ENCODE data around the gene EGLN3.
"Not testable (repeated sequence)": the region's sequence is repeated elsewhere in the genome, so short reads cannot be mapped to it uniquely, and the experiment has no call there.

Gene EGLN3

DNA sequence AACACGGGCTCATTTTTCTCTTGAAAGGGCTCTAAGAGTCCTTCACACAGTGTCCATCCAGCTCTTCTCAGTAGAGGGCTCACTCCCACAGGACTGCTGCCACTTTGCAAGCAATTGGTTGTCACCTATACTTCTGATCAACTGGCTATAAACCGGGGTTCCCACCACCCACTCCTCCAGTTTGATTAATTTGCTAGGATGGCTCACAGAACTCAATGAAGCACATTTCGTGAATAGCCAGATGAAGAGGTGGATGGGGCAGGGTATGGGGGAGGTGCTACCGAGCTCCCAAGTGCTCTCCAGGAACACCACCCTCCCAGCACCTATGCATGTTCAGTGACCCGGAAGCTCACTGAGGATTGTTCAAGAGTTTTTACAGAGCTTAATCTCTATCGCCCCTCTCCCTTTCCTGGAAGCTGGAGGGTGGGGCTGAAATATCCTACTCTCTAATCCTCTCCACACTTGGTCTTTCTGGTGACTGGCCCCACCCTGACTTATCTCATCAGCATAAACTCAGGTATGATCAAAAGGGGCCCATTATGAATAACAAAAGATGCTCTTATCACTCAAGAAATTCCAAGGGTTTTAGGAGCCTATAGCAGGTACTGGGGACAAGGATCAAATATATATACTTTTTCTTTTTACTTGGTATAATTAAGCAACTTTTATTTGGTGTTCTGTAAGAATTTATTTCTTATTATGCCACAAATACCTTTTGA, 13.9 kb upstream of the EGLN3 start:
- DNase-seq: peak in 5 of 42 donors; percentile 32 to 56 (median 40)
- intact Hi-C loops (cut with DNase I): no loop called here

GRCh38 chr14:33963892-33964291, 13.0 kb upstream of the EGLN3 start:
- peak in 1 of 42 donors; percentile 21 for DNase-seq
- intact Hi-C loops (cut with DNase I): no loop called here

DNA sequence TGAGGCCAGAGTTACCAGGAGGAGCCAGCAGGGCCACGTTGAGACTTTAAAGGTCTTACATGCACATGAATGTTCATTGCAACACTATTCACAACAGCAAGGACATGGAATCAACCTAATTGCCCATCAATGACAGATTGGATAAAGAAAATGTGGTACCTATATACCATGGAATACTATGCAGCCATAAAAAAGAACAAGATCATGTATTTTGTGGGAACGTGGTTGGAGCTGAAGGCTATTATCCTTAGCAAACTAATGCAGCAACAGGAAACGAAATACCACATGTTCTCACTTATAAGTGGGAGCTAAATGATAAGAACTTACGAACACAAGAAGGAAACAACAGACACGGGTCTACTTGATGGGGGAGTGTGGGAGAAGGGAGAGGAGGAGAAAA, 11.6 kb upstream of the EGLN3 start:
- peak in 1 of 42 donors; percentile 14 for DNase-seq
- intact Hi-C loops (cut with DNase I): not testable (repeated sequence)

DNA sequence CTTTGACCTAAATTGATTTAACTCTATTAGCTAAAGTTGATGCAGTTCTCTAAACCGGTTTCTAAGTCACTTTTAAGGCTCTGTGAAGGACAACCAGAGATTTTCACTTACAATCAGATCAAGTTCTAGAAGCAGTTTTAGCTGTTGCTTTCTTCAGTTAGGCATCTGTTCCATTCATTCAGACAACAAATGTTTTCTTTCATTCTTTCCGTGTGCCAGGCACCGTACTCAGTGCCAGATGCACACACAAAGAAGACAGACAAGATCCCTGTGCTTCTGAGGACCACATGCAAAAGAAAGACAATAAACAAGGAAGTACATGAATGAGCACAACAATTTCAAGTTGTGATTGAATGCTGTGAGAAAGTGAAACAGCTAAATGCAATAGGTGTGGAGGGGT, 11.1 kb upstream of the EGLN3 start:
- intact Hi-C loops (cut with DNase I): no loop called here
- peak in 13 of 42 donors; percentile 32 to 77 (median 51) for DNase-seq

DNA sequence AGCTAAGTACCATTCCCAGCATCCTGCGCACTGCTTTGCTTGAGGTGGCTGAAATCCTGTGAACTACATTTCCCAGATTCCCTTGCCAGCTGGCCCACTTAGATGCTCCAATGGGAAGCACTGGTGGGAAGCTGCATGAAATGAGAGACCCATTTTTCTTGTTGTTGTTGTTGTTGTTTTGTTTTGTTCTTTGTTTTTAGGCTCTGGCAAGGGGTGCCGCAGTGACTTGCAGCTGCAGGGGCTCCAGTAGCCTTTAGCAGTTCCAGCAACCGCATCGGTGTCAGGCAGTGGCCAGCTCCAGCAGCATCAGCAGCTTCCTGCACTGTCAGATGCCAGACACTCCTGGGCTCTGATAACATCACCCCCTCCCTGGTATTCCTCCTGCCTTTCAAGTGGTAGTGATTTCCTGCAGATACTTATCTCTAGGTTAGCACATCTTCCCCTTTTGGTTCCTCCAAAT, 8.8 kb upstream of the EGLN3 start:
- intact Hi-C loops (cut with DNase I): loop anchor here (10.0 kb wide), 2 partner anchors 55 to 135 kb away; no protein-coding TSS in a partner anchor
- DNase-seq: peak; percentile 29 to 87 (median 69)

DNA sequence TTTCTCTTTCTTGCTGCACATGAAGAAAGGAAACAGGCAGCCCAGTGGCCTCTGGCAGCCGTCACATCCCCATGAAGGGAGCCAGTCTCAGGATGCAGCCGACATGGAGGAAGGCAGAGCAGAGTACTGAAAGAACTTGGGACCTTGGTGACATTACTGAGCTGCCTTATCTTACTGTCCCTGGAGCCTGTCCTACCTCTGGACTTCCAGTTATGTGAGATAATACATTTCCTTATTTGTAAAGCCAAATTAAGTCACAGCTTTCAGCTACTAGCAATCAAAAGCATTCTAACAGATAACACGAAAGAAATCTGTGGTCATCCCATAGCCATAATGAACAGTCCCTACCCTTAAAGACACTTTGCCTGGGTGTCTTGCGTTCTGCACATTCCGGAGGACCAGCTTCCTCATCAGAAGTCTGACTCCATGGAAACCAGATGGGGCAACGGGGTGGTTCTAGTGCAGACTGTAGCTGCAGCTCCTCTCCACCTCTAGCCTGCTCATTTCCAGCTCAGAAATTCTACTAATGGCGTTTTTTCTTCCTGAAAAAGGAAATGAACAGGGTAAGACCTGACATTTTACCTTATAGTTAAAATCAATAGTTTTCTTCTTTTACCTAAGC, 7.8 kb upstream of the EGLN3 start:
- intact Hi-C loops (cut with DNase I): loop anchor here (10.0 kb wide), 2 partner anchors 56 to 136 kb away; no protein-coding TSS in a partner anchor
- peak in 1 of 42 donors; percentile 43 for DNase-seq

GRCh38 chr14:33957993-33958392, 7.1 kb upstream of the EGLN3 start:
- DNase-seq: peak in 1 of 42 donors; percentile 7
- intact Hi-C loops (cut with DNase I): loop anchor here (10.0 kb wide), 2 partner anchors 57 to 137 kb away; no protein-coding TSS in a partner anchor

DNA sequence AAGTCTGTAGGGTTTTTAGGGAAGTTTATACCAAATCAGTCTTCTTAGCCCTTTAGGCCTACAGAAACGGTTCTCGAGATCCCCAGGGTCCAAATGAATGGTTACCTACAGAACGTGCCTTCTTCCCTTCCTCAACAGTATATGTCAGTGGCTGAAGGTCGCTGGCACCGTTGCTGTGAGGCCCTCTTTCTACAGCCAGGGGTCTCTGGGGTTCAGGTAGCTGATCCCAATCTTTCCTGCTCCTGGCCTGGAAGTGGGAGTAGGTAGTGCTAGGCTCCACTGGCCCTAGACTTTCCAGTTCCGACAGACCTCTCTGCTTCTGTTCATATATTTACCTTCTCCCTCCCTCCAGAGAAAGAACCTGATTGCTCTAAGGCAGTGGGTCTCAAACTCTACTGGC, 6.4 kb upstream of the EGLN3 start:
- intact Hi-C loops (cut with DNase I): loop anchor here (10.0 kb wide), 2 partner anchors 58 to 138 kb away; no protein-coding TSS in a partner anchor
- no peak for DNase-seq

DNA sequence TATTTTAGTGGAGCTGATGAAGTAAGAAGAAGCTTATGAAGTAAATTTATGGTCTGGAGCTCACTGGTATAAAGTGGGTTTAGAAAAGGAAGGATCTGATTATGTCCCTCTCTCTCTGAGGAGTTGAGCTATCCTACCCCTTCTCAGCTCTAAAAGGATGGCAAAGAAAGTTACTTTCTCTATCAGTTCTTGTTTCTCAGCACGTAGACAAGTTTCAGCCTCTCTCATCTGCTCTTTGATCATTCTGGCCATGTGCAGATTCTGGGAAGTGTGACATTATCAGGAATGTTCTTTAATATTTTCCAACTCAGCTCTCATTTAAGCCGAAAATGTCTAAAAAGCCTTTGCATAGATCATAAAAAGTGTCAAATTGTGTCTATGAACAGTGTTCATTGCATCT, 5.8 kb upstream of the EGLN3 start:
- intact Hi-C loops (cut with DNase I): loop anchor here (10.0 kb wide), 2 partner anchors 58 to 138 kb away; no protein-coding TSS in a partner anchor
- DNase-seq: peak in 1 of 42 donors; percentile 29

- intact Hi-C loops (cut with DNase I): loop anchor here (5.0 to 10.0 kb wide), 3 partner anchors 61 to 141 kb away; no protein-coding TSS in a partner anchor
- no peak for DNase-seq
Measured at GRCh38 chr14:33954016-33954598, 3.2 kb upstream of the EGLN3 start.

- intact Hi-C loops (cut with DNase I): loop anchor here (5.0 to 10.0 kb wide), 3 partner anchors 62 to 142 kb away; no protein-coding TSS in a partner anchor
- no peak for DNase-seq
Measured at GRCh38 chr14:33952541-33952940, 1.7 kb upstream of the EGLN3 start.

DNA sequence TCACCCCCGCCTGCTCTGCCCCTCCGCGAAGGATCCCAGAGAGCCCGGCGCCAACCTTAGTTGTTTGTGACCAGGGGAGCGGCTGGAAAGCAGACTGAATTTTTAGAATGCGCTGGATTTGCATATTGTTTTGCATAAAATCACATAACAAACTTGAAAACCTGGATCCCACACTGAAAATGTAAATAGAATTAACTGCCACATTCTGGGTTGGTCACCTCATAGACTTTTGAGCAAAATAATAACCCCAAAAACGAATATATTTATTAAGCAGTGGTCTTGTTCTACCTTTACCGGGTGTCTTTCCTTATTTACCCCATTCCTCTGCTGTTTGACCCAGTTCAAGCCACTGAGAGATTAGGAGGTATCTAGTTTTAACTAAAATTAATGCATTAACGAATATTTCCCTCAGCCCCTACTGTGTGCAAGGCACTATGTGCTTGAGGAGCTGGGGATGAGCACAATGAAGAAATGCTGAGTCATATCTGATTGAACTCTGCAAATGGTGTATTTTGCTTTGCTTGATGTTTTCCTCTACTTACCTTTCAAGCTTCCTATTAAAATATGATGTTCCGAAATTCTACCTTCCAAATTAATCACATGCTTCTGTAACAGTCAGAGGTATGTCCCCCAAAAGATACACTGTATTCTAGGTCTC, 438 bp upstream of the EGLN3 start:
- intact Hi-C loops (cut with DNase I): loop anchor here (5.0 to 10.0 kb wide), 3 partner anchors 63 to 143 kb away; no protein-coding TSS in a partner anchor
- DNase-seq: no peak

GRCh38 chr14:33949411-33949893, 1.4 kb downstream of the EGLN3 start:
- intact Hi-C loops (cut with DNase I): no loop called here

GRCh38 chr14:33948869-33949408, 1.9 kb downstream of the EGLN3 start:
- intact Hi-C loops (cut with DNase I): no loop called here
- DNase-seq: no peak

More at GRCh38 chr14:33949411-33949893, 1.4 kb downstream of the EGLN3 start:
- DNase-seq: no peak

- intact Hi-C loops (cut with DNase I): no loop called here
Measured at GRCh38 chr14:33948145-33948868, 2.6 kb downstream of the EGLN3 start.

DNA sequence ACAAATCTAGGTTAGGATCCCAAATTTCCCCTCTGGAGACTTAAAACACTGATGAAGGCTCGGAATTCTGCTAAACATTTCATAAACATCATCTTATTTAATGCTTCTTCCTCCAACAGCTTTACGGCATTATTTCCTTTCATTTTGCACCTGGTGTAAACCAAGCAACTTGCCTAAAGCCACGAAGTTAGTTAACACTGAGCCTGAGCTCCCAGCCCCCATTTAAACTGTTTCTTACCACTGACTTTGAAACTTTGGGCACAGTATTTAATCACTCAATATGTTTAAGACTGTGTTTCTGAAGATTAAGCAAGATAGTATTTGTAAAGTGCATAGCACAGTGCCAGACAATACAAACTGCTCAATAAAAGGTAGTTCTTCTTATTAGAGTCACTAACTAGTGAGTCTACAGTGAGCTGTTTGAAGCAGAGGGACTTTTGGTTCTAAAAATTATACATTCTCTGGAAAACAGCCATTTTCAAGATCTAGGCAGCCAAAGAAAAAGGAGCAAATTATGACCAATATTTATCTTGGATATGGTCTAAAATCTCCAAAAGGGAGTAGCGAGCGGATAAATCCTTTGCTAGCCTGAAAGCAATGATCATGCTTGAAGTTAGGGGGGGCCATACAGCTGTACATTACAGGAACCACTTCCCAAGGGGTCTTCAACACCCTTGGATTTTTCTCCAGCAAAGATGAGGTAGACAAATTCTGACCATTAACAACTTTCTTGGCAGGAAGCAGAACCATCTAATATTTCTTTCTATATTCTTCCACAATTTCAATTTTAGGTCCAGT, 4.0 kb downstream of the EGLN3 start:
- no peak for DNase-seq
- intact Hi-C loops (cut with DNase I): no loop called here

More at GRCh38 chr14:33948145-33948868, 2.6 kb downstream of the EGLN3 start:
- DNase-seq: no peak
